COLO668 (cell line): ENCODE data around the gene AP3M1.
"Not testable (repeated sequence)": the region's sequence is repeated elsewhere in the genome, so short reads cannot be mapped to it uniquely, and the experiment has no call there.

Source experiments
- DNase-seq: peaks from one replicate; lab custom pipeline; 2025; ENCODE audit not compliant: unreplicated experiment; lab: John Stamatoyannopoulos, UW

The AP3M1 gene

GRCh38 chr10:74164716-74165529, 14.3 kb upstream of the AP3M1 start:
- no peak for DNase-seq

GRCh38 chr10:74163319-74164068, 12.9 kb upstream of the AP3M1 start:
- DNase-seq = no peak

DNA sequence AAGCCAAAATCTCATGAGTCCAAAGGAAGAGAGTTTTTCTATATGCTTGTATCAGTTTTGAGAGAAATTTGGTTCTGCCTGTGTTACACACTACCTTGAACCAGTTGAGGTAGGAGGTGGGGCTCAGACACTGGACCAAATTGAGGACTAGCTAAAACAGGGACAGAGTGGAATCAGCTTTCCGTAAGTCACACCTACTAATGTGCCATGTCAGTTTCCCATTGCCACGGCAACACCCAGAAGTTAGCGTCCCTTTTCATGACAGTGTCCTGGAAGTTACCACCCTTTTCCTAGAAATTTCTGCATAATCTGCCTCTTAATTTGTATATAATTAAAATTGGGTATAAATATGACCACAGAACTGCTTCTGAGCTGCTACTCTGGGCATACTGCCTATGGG, 9.4 kb upstream of the AP3M1 start:
- DNase-seq = no peak

- no peak for DNase-seq
Measured at GRCh38 chr10:74156919-74157289, 6.3 kb upstream of the AP3M1 start.

DNA sequence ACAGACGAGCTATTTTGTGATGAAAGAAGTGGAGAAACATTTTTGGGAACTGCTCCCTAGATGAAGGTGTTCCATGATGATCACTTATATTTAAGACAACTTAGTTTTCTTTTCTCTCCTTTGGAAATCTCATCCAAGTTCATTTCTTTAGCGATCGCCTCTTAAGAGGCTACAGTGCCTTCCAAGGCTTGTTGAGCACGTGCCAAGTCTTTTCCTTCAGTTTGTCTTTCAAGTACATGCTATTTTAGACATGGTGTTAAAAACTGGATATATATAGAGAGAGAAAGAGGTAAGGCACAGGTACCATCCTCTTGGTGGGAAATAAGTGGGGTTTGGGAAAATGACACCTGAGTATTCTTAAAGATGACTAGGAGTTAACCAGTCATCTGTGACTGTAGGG, 3.0 kb upstream of the AP3M1 start:
- DNase-seq = no peak

GRCh38 chr10:74153123-74153522, 2.5 kb upstream of the AP3M1 start:
- DNase-seq = no peak

DNA sequence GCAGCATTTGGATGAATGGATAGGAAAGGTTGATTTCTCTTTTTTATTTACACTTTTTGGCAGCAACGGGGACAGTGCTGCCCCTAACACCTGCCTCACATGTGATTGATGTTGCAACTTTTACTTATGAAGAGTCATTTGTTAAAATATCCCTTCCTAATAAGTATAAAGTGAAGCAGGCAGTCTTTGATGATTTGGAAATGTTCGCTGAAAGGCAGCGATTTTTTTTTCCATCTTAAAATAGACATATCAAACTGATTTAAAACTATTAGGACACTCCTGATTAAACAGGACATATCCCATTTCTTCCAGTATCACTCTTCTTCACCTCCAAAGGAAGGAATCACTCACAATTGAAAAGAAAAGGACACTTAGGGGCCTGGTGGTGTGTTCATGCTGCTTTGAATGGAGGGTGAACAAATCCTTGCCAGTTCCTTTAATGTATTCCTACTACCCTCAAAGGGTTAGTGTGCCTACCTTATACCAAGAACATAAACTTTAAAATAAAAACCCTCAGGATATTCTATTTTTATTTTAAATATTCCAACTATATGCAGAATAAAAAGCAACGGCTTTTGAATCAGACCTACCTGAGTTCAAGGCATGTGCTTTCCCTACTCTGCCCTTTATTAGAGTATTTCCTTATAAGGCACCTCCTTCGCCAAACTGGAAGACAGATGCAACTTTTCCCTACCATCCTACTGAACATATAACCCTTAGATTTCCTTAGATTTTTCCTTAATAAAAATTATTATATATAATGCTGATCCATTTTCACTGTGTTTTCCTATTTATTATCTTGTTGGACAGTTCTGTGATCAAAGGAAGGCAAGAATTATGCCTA, 1.5 kb upstream of the AP3M1 start:
- no peak for DNase-seq

DNA sequence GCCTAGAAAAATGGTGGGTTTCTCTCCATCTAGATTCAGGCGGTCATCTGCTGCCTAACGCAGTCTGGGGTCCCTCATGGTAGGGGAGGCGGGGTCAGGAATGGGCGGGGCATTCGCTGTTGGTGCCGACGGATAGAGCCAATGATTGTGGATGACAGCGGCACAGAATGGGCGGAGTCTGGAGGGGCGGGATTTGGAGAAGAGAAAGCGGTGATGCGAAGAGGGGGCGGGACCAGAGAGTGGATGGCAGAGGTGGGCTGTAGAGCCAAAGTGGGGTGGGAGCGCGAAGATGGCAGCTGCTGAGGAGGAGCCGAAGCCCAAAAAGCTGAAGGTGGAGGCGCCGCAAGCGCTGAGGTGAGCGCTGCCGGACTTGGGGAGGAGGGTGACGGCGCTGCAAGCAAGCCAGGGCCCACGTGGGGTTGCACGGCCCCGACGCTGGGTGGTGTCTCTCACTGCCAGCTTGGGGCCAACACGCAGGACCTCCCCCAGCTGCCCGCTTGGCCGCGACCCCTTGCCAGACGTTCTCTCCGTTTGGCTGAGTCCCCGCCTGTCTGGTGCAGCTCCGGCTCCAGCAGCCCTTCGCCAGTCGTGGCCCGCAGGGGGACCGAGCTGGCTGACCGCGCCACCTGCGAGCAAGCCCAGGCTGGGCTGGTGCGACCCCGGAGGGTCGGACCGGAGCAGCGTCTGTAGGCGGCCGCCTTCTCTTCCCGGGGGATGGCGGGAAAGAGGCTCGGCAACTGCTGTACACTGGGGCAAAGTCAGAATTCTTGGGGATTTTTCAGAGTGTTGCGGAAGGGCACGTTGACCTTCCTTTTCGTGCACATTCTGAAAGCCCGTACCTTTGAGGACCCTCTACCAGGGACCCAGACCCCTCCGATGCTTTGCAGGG, 606 bp upstream of the AP3M1 start, which contains the start of gene ADK:
TSS of gene ADK (plus strand) at position 232 of the 889 bp plus-strand sequence. CDS start at position 290, 58 bp downstream.
- peak; percentile 94 for DNase-seq

GRCh38 chr10:74146980-74147379, 3.6 kb downstream of the AP3M1 start:
- DNase-seq = not testable (repeated sequence)

DNA sequence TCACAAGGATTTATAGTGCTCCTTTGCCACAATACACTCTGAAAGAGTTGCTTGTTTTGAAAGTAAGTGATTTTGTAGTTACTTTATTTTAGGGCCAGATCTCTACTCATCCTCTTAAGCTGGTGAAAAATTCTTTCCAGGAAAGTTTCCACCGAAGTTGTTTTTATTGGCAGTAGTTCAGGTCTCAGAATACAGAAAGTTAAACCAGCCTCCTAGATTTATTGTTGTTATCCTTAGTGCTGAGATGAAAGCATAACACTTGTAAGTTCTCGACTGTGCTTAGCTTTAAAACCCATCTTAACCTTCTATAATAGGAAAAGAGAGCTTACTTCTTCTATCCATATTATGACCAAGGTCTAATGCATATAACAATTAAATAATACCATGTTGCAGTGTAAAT, 5.5 kb downstream of the AP3M1 start:
- no peak for DNase-seq

- DNase-seq = no peak
Measured at GRCh38 chr10:74140553-74140952, 10.1 kb downstream of the AP3M1 start.

DNA sequence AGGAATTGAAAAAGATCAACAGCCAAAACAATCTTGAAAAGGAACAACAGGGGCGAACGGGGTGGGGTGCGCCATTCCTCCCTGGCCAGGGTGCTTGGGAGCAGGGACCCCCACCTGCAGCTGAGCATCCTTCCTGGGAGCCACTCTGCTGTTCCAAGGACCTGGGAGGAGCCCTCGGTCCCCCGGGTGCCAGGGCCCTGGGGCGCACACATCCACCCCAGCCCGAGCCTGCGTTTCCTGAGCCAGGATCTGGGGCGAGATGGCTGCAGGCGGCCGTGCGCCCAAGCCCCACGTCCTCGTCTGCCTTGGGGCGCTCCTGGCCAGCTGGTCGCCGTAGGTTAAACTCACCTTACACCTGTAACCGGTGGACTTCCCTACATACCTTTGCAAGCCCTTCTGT, 10.6 kb downstream of the AP3M1 start:
- DNase-seq = no peak

GRCh38 chr10:74138596-74138995, 12.0 kb downstream of the AP3M1 start:
- DNase-seq = not testable (repeated sequence)

- peak; percentile 4 for DNase-seq
Measured at GRCh38 chr10:74137992-74138391, 12.6 kb downstream of the AP3M1 start.

- no peak for DNase-seq
Measured at GRCh38 chr10:74135452-74135851, 15.2 kb downstream of the AP3M1 start.

DNA sequence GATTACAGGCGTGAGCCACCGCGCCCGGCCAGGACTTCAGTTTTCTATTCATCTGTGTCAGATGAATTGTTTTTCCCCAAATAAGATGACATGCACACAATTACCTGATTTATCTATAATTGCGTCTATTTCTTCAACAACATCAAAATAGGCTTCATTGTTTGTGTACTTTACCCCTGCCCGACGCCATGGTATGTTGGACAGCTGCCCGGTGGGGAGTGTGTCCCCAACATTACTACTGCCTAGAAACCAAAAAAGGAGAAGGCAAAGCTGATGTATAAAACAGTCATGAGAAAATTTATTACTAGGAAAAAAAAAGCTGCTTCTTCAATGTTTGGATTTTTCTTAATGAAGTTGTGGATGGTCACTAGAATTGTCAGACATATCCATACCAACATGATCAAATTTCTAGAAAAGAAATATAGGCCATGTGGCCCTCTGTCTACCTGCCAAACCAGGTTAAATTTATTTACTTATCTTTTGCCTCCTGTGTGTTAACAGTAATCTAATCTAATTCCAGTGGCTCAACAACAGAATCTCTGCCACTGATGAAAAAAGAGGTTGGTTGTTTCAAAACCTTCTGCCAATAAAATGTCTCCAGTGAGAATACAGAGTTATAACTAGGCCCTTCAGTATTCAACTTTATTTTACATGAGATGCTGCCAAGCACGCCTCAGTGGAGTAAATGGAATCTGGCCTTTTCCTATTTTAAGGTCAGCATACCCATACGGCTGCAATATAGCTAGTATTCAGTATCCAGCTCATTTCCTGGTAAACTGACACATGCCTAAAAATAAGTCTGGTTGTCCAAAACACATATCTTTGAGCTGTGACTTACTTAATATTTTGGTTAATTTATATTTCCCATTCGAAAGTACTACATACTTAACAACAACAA, 16.5 kb downstream of the AP3M1 start:
- peak; percentile 0 for DNase-seq

DNA sequence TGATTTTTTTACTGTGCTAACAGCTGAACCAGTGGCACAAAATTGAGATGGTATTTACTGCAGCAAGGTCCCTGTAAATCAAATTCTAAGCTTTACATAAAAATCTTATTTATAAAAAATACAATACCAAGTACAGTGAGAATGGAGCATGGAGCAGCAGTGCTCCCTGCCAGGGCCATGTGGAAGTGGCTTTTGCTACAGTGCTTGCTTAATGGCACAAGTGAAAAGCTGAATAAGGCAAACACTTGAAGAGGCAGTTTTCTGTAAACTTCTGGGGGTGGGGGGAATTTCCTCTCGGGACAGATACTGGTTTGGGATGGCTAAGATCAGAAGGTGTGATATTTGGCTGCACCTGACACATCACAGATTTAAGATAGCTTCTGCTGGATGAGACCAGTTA, 27.5 kb downstream of the AP3M1 start:
- DNase-seq = no peak

GRCh38 chr10:74122060-74122459, 28.6 kb downstream of the AP3M1 start:
- no peak for DNase-seq

DNA sequence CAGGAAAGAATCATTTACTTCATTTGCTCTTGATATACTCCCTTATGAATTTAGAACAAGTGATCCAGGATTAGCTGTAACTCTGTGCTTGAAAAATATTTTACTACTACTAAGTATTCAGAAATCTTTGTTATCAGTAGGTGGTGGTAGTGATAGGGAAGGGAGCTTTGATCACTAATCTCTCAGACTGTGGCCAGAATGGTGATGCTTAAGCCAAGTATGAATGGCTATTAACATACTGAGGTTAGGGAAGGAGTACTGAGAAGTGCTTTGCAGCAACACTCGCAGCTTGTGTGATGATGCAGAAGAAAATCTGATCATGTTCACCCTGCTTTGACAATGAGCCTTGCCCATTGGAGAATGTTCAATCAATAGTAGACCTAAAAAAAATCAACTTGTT, 29.3 kb downstream of the AP3M1 start:
- no peak for DNase-seq
